IPS-18a (cell line): Measurements from ENCODE around the gene HIC1.
"Not testable (repeated sequence)": the region's sequence is repeated elsewhere in the genome, so short reads cannot be mapped to it uniquely, and the experiment has no call there.

Experiments used
- H3K27ac ChIP-seq: one replicate; pipeline ENCODE4 v1.5.1; 2013; ENCODE audit warnings: low read length
- H3K27me3 ChIP-seq: one replicate; pipeline ENCODE4 v1.6.1; 2013; ENCODE audit warnings: mild to moderate bottlenecking, low read length; ENCODE audit not compliant: control insufficient read depth, insufficient read depth
- H3K36me3 ChIP-seq: one replicate; pipeline ENCODE4 v1.6.1; 2013; ENCODE audit warnings: low read depth, low read length; ENCODE audit not compliant: control insufficient read depth
- H3K4me1 ChIP-seq: one replicate; pipeline ENCODE4 v1.6.1; 2013; ENCODE audit warnings: low read depth, low read length; ENCODE audit not compliant: control insufficient read depth
- H3K4me3 ChIP-seq: one replicate; pipeline ENCODE4 v1.5.1; 2013; ENCODE audit warnings: low read length
- H3K9ac ChIP-seq: one replicate; pipeline ENCODE4 v1.6.1; 2013; ENCODE audit warnings: mild to moderate bottlenecking, low read length, moderate library complexity
- H3K9me3 ChIP-seq: one replicate; pipeline ENCODE4 v1.6.1; 2013; ENCODE audit warnings: low read depth, low read length; ENCODE audit not compliant: control insufficient read depth

The HIC1 gene

GRCh38 chr17:2054512-2055291 is at the start of gene HIC1:
HIC1 (plus strand) TSS chr17:2055103; CDS start chr17:2056691, 1,588 bp downstream.
- peaks cover 87% of the 10 kb centered on the region for H3K27me3 ChIP-seq
- no peak within 1 kb of the TSS for H3K27ac ChIP-seq
- peak within 1 kb of the TSS; percentile 39 for H3K4me3 ChIP-seq
- H3K9ac ChIP-seq, result no peak within 1 kb of the TSS
- H3K36me3 ChIP-seq, result no peaks in the 10 kb centered on the region
- H3K9me3 ChIP-seq, result no peaks in the 10 kb centered on the region
- H3K4me1 ChIP-seq, result no peaks in the 10 kb centered on the region

DNA sequence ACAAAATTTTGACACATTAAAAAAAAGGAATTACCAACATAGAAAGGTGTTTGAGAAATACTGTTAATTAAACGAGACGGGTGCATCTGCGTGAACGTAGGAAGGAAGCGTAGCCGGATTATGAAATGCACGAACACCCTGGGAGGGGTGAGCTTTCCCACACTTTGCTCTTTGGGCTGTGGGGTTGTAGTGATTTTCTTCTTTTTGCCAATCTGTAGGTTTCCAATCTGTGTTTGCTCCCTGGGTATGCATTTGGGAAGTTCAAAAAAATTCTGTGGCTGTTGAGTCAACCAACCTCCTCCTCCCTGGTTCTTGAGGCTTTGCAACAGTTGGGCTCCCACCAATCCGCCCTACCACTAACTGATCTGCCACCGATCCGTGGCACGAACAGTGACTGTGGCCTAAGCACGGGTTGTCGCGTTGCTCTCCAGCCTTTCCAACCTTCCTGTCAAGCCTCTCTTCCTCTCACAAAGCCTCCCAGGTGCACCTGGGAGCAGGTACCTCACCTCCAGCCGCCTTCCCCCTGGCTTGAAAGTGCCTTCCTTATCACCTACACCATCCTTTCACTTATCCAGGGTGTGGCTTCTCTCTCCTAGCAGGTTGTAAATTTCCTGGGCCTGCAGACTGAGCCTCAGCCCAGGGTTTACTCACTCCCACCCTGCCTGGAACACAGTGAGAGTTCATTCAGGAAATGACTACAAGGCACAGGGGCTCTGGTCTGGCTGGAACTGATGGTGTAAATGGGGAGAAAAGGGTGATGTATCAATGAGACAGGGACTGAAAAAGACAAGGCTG is 46.4 kb upstream of the HIC1 start:
- Histone ChIP-seq H3K27ac (no peak overlapping the region), H3K36me3 (no peaks in the 10 kb centered on the region), H3K4me1 (peaks cover 15% of the 10 kb centered on the region), H3K4me3 (no peak overlapping the region), H3K9me3 (no peaks in the 10 kb centered on the region), H3K9ac (no peak overlapping the region), H3K27me3 (peaks cover 20% of the 10 kb centered on the region)

DNA sequence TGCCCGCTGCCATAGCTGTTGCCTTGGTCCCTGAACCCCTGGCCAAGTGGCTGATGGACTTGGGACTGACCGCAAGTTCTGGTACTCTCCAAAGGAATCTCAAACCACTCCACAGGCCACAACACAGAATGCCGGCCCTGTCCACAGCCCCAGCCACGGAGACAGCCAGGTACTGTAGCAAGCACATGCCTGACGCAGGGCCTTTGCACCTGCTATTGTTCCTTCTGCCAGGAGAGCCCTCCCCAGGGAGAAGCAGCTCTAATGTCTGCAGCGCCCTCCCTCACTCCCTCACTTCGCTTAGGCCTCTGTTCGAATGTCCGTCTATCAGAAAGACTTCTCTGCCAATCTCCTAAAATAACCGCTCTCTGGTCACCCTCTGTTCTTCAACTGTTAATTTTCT is 45.2 kb upstream of the HIC1 start:
- no peak overlapping the region for H3K4me3 ChIP-seq
- peaks cover 15% of the 10 kb centered on the region for H3K4me1 ChIP-seq
- H3K9ac ChIP-seq, result no peak overlapping the region
- H3K36me3 ChIP-seq, result no peaks in the 10 kb centered on the region
- H3K27ac ChIP-seq, result no peak overlapping the region
- peaks cover 20% of the 10 kb centered on the region for H3K27me3 ChIP-seq
- no peaks in the 10 kb centered on the region for H3K9me3 ChIP-seq

DNA sequence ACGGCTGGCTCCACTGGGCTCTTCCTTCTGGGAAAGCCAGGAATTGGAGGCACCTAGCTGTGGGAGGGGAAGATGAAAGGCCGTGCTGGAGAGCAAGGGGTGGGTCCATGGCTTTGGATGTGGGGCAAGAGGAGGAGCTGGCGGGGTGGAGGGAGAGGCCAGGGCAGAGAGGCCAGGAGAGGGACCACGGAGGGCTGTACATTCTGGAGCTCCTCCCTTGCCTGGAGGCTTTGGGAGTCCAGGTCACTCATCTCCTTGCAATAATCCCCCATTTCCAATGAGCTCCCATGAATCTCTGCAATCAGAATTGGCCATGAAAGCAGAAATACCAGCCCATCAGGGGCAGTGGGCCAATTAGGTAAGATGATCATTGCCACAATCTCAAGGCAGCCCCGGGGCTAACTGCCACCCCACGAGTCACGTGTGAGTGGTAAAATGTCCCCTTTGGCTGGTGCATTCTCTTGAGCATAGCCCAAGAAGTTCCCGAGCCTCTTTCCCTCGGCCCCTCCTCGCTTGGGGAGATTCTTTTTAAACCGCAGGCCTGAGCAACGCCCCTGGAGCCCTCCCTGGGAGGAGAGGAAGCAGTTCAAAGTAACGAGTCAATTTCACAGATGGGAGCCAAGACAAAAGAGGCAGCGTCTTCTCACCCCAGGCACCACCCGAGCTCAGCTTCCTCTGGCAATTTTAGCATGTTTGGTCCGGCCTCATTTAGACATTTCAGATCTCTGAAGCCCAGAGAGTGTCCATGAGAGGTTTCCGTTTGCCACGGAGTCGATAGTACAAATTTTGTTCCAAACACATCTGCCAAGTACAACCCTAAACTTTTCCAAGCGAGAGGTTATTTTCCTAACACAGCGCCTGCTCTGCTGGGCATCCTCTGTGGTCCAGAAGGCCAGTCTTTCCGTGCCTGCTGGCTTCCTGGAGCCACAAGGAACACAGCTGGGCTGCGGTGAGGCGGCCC is 43.2 kb upstream of the HIC1 start:
- Histone ChIP-seq H3K27ac (no peak overlapping the region), H3K4me1 (peaks cover 15% of the 10 kb centered on the region), H3K9ac (no peak overlapping the region), H3K27me3 (peaks cover 20% of the 10 kb centered on the region), H3K36me3 (no peaks in the 10 kb centered on the region), H3K9me3 (no peaks in the 10 kb centered on the region), H3K4me3 (no peak overlapping the region)

- Histone ChIP-seq H3K27ac (no peak overlapping the region), H3K4me3 (no peak overlapping the region), H3K36me3 (no peaks in the 10 kb centered on the region), H3K9me3 (no peaks in the 10 kb centered on the region), H3K9ac (no peak overlapping the region), H3K4me1 (peaks cover 15% of the 10 kb centered on the region), H3K27me3 (peaks cover 27% of the 10 kb centered on the region)
These were observed 42.4 kb upstream of the HIC1 start for GRCh38 chr17:2012499-2012898.

GRCh38 chr17:2013220-2013993 is 41.5 kb upstream of the HIC1 start:
- Histone ChIP-seq H3K4me1 (peaks cover 15% of the 10 kb centered on the region), H3K27me3 (peaks cover 36% of the 10 kb centered on the region)
- H3K4me3 ChIP-seq, H3K36me3 ChIP-seq, H3K9me3 ChIP-seq, H3K27ac ChIP-seq, H3K9ac ChIP-seq: not testable (repeated sequence)

DNA sequence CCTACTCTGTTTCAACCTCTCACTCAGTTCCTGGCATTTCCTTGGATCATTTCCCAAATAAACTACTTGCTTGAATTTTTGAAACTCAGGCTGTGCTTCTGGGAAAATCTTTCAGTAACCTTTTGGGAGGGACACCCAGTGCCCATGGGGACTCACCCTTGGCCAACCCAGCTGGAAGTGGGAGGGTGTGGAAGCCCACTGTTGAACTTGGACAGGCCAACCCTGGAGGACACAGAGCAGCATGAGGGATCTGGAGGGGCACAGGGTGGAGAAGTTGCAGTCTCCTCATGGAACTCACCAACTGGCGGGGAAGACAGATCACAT is 40.9 kb upstream of the HIC1 start:
- Histone ChIP-seq H3K9ac (no peak overlapping the region), H3K27me3 (peaks cover 41% of the 10 kb centered on the region), H3K4me3 (no peak overlapping the region), H3K9me3 (no peaks in the 10 kb centered on the region), H3K4me1 (peaks cover 15% of the 10 kb centered on the region), H3K27ac (no peak overlapping the region), H3K36me3 (no peaks in the 10 kb centered on the region)

- Histone ChIP-seq H3K27ac (no peak overlapping the region), H3K9me3 (no peaks in the 10 kb centered on the region), H3K4me1 (peaks cover 15% of the 10 kb centered on the region), H3K27me3 (peaks cover 55% of the 10 kb centered on the region), H3K36me3 (no peaks in the 10 kb centered on the region), H3K9ac (no peak overlapping the region), H3K4me3 (no peak overlapping the region)
These were observed 39.6 kb upstream of the HIC1 start for GRCh38 chr17:2015314-2015713.

DNA sequence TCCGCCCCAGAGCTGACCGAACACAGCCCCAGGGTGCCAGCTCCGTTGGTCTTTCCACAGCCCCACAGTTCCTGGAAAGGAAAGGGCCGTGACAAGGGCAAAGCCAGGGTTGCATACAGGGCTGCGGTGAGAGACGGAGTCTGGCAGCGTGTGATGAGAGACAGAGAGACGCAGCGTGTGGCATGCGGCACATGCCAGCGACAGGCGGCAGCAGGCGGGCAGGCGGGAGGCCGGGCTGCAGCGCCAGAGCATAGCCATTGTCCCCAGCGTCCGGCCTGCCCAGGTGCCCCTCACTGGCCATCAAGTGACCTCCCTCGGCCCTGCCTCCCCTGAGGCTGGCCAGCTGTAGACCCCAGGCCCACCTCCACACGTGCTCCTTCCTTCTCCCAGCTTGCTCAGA is 38.4 kb upstream of the HIC1 start:
- Histone ChIP-seq H3K4me1 (peaks cover 11% of the 10 kb centered on the region), H3K36me3 (no peaks in the 10 kb centered on the region), H3K9ac (no peak overlapping the region), H3K27ac (no peak overlapping the region), H3K4me3 (no peak overlapping the region), H3K9me3 (no peaks in the 10 kb centered on the region), H3K27me3 (peaks cover 61% of the 10 kb centered on the region)

DNA sequence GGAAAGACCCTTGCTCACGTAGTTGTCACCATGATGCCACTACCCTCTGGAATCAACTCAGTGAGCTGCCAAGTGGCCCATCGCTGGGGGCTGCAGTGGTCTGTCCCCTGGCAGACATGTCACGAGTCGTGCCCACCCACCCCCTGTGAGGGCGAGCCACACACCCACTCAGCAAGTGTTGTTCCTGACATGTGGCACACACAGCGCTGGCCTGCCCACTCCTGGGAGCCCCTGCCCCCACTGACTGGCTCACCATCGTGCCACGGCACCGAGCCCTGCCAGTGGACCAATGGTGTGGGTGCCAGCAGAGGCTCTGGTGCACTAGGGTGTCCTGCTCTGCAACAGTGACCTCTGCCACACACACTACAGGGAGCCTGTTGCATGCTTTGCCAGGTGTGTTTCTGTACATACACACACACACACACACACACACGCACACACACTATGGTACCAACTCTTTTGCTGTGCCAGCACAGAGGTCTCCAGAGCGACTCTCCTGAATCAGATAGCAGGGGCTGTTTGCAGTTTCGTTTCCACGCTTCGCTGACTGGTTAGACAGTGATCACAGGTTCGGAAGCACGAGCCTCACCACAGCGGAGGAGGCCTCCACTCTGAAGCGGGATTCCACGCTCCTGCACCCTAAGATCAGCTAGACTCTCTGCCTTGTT is 37.5 kb upstream of the HIC1 start:
- Histone ChIP-seq H3K36me3 (no peaks in the 10 kb centered on the region), H3K4me1 (peaks cover 1% of the 10 kb centered on the region), H3K27ac (no peak overlapping the region), H3K9me3 (no peaks in the 10 kb centered on the region), H3K4me3 (no peak overlapping the region), H3K27me3 (peaks cover 59% of the 10 kb centered on the region), H3K9ac (no peak overlapping the region)
